Neural progenitor cell (in vitro differentiated cells): ENCODE measurements around the gene GDPD3. TPM values are rescaled to one million over a fixed set of nuclear protein-coding genes. Genes with fewer than 3 reads are reported as not detected.

ENCODE experiments used
- DNase-seq: peaks from one replicate; pipeline ENCODE4 v3.0.0-alpha.2; 2016; ENCODE audit warnings: low spot score
- H2AFZ ChIP-seq: fragments of 200-600 bp; sonication (generic); replicated peaks from 2 replicates; pipeline ENCODE4 v1.6.1; 2016; ENCODE audit warnings: antibody characterized with exemption
- H3F3A ChIP-seq: fragments of 200-600 bp; sonication (generic); 2 replicates; pipeline ENCODE4 v1.6.1; 2016; ENCODE audit warnings: antibody characterized with exemption, low read depth
- H3K27ac ChIP-seq: fragments of 200-600 bp; sonication (generic); 2 replicates; pipeline ENCODE4 v1.5.1; 2016; ENCODE audit warnings: mild to moderate bottlenecking
- H3K27me3 ChIP-seq: fragments of 200-600 bp; sonication (generic); 2 replicates; pipeline ENCODE4 v1.6.1; 2016; ENCODE audit warnings: mild to moderate bottlenecking, moderate library complexity
- H3K36me3 ChIP-seq: fragments of 200-600 bp; sonication (generic); 2 replicates; pipeline ENCODE4 v1.5.1; 2016
- H3K4me1 ChIP-seq: fragments of 200-600 bp; sonication (generic); 2 replicates; pipeline ENCODE4 v1.6.1; 2016; ENCODE audit warnings: mixed run types
- H3K4me2 ChIP-seq: fragments of 200-600 bp; sonication (generic); 2 replicates; pipeline ENCODE4 v1.6.1; 2016
- H3K4me3 ChIP-seq: fragments of 200-600 bp; sonication (generic); 2 replicates; pipeline ENCODE4 v1.5.1; 2016
- H3K79me2 ChIP-seq: fragments of 200-600 bp; sonication (generic); 2 replicates; pipeline ENCODE4 v1.6.1; 2016; ENCODE audit warnings: low read depth
- H3K9ac ChIP-seq: fragments of 200-600 bp; sonication (generic); 2 replicates; pipeline ENCODE4 v1.6.1; 2016
- H3K9me3 ChIP-seq: fragments of 200-600 bp; sonication (generic); 2 replicates; pipeline ENCODE4 v1.5.1; 2016; ENCODE audit warnings: low read depth
- H4K20me1 ChIP-seq: fragments of 200-600 bp; sonication (generic); 2 replicates; pipeline ENCODE4 v1.6.1; 2016; ENCODE audit warnings: low read depth
- H3K27ac Mint-ChIP-seq: 3 replicates; pipeline ENCODE4 v1.8.0; 2021; ENCODE audit warnings: mixed read lengths
- H3K27me3 Mint-ChIP-seq: 2 replicates; pipeline ENCODE4 v1.8.0; 2022; ENCODE audit warnings: low read depth, mild to moderate bottlenecking, inconsistent platforms, moderate library complexity, mixed read lengths; ENCODE audit not compliant: insufficient read depth
- H3K36me3 Mint-ChIP-seq: 3 replicates; pipeline ENCODE4 v1.8.0; 2021; ENCODE audit warnings: mixed read lengths
- H3K4me1 Mint-ChIP-seq: 3 replicates; pipeline ENCODE4 v1.8.0; 2021; ENCODE audit warnings: mixed read lengths
- H3K4me3 Mint-ChIP-seq: 3 replicates; pipeline ENCODE4 v1.8.0; 2021; ENCODE audit warnings: mild to moderate bottlenecking, moderate library complexity, mixed read lengths
- H3K9me3 Mint-ChIP-seq: 3 replicates; pipeline ENCODE4 v1.8.0; 2020; ENCODE audit warnings: mixed read lengths
- CTCF ChIP-seq: fragments of 200-600 bp; sonication (generic); IDR thresholded peaks from 2 replicates; pipeline ENCODE4 v1.5.1; 2017; ENCODE audit warnings: antibody characterized with exemption, mild to moderate bottlenecking
- EZH2 ChIP-seq: fragments of 200-600 bp; sonication (generic); IDR thresholded peaks from 2 replicates; pipeline ENCODE4 v1.6.1; 2017; ENCODE audit warnings: antibody characterized with exemption, mild to moderate bottlenecking, moderate library complexity
- EZH2phosphoT487 ChIP-seq: fragments of 200-600 bp; sonication (generic); IDR thresholded peaks from 2 replicates; pipeline ENCODE4 v1.6.1; 2017; ENCODE audit warnings: antibody characterized with exemption
- total RNA-seq: library from RNA; depleted of rRNA; stranded (reverse); fragments of >200 nt; gene quantifications from 2 replicates; pipeline ENCODE4 v1.2.3, GENCODE V29; 2015; ENCODE audit warnings: low replicate concordance

GDPD3 gene
- total RNA-seq, 1 donor from 2014 or later: 0.13 TPM

DNA sequence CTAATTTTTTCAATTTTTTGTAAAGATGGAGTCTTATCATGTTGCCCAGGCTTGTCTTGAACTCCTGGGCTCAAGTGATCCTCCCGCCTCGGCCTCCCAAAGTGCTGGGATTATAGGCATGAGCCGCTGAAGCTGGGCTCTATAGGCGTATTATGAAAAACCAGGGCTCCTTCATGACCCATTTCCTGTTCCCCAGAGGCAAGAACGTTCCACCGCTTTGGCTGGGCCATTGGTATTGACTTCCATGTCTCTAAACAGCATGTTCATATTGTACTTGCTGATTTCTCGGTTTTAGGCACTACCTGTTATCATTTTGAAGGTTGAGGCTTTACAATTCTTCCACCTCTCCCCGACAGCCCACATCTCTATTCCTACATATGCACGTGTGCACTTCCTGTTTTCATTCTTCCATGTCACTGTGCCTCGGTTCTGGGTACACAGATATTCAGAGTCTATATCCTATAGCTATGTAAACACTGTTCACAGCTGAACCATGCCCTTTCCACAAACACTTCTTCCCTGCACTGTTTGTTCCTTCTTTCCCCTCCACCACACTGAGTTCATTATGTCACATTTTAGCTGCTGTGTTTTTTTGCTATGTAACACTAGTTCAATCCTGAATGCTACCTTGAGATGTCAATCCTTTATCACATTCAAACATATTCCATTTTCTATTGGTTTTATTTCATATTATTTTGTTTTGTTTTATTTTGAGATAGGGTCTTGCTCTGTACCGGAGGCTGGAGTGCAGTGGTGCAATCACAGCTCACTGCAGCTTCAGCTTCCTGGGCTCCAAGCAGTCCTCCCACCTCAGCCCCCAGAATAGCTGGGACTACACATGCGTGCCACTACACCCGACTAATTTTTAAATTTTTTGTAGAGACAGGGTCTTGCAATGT is 26.5 kb upstream of the GDPD3 start:
- Mint-ChIP-seq H3K4me1 (no peaks in the 10 kb centered on the region), H3K36me3 (no peaks in the 10 kb centered on the region), H3K4me3 (no peak overlapping the region), H3K27ac (no peak overlapping the region), H3K27me3 (peaks cover 10% of the 10 kb centered on the region), H3K9me3 (no peaks in the 10 kb centered on the region)
- H3K36me3 ChIP-seq: no peaks in the 10 kb centered on the region
- no peaks in the 10 kb centered on the region for H3K4me1 ChIP-seq
- no peak for TF ChIP-seq EZH2
- TF ChIP-seq EZH2phosphoT487: no peak
- TF ChIP-seq CTCF: no peak
- no peak overlapping the region for H3K4me2 ChIP-seq
- no peaks in the 10 kb centered on the region for H3K79me2 ChIP-seq
- H3K9me3 ChIP-seq: no peaks in the 10 kb centered on the region
- no peaks in the 10 kb centered on the region for H4K20me1 ChIP-seq
- H3K27ac ChIP-seq: no peak overlapping the region
- no peak overlapping the region for H2AFZ ChIP-seq
- H3F3A ChIP-seq: no peaks in the 10 kb centered on the region
- H3K9ac ChIP-seq: no peak overlapping the region
- H3K4me3 ChIP-seq: no peak overlapping the region
- no peaks in the 10 kb centered on the region for H3K27me3 ChIP-seq
- DNase-seq: no peak

- Histone ChIP-seq H3K9ac (no peak overlapping the region), H3K27ac (no peak overlapping the region), H3K27me3 (no peaks in the 10 kb centered on the region), H4K20me1 (no peaks in the 10 kb centered on the region), H3K4me1 (no peaks in the 10 kb centered on the region), H3K79me2 (no peaks in the 10 kb centered on the region), H3K4me3 (no peak overlapping the region), H3K36me3 (no peaks in the 10 kb centered on the region), H3K9me3 (no peaks in the 10 kb centered on the region), H3K4me2 (no peak overlapping the region), H2AFZ (no peak overlapping the region), H3F3A (no peaks in the 10 kb centered on the region)
- Mint-ChIP-seq H3K36me3 (no peaks in the 10 kb centered on the region), H3K27ac (no peak overlapping the region), H3K4me1 (no peaks in the 10 kb centered on the region), H3K27me3 (peaks cover 12% of the 10 kb centered on the region), H3K9me3 (peaks cover 2% of the 10 kb centered on the region), H3K4me3 (no peak overlapping the region)
- TF ChIP-seq EZH2phosphoT487: no peak
- no peak for TF ChIP-seq EZH2
- no peak for TF ChIP-seq CTCF
- no peak for DNase-seq
Observed at GRCh38 chr16:30137897-30138296, 24.6 kb upstream of the GDPD3 start.

GRCh38 chr16:30136971-30137605 is 23.8 kb upstream of the GDPD3 start:
- no peak overlapping the region for H3K4me3 Mint-ChIP-seq
- no peak overlapping the region for H3K9ac ChIP-seq
- no peak overlapping the region for H3K27ac Mint-ChIP-seq

More at GRCh38 chr16:30136971-30137605, 23.8 kb upstream of the GDPD3 start:
- peaks cover 2% of the 10 kb centered on the region for H3K9me3 Mint-ChIP-seq
- H3K27me3 ChIP-seq: no peaks in the 10 kb centered on the region
- H3K4me3 ChIP-seq: no peak overlapping the region
- H2AFZ ChIP-seq: no peak overlapping the region
- no peak overlapping the region for H3K27ac ChIP-seq
- H3K4me1 ChIP-seq: no peaks in the 10 kb centered on the region
- H3K4me1 Mint-ChIP-seq: no peaks in the 10 kb centered on the region
- TF ChIP-seq CTCF (no peak), EZH2phosphoT487 (no peak), EZH2 (no peak)
- no peak overlapping the region for H3K4me2 ChIP-seq
- no peaks in the 10 kb centered on the region for H4K20me1 ChIP-seq
- no peaks in the 10 kb centered on the region for H3K36me3 ChIP-seq
- H3K27me3 Mint-ChIP-seq: peaks cover 12% of the 10 kb centered on the region
- DNase-seq: no peak
- no peaks in the 10 kb centered on the region for H3K36me3 Mint-ChIP-seq
- no peaks in the 10 kb centered on the region for H3F3A ChIP-seq
- H3K79me2 ChIP-seq: no peaks in the 10 kb centered on the region
- no peaks in the 10 kb centered on the region for H3K9me3 ChIP-seq
